SK-N-SH (cell line): ENCODE results near the gene CCDC141. TPM values are rescaled to one million over a fixed set of nuclear protein-coding genes. Genes with fewer than 3 reads are reported as not detected.

Source experiments
- CTCF ChIA-PET: fragments of 300-600, 350-600 bp; formaldehyde crosslinking; extraction: SDS; loops from one replicate; lab custom pipeline; 2021; lab: Yijun Ruan, JAX
- POLR2A ChIA-PET: fragments of 350-600 bp; sonication (Branson Sonifier 250); formaldehyde crosslinking; extraction: SDS; loops from one replicate; lab custom pipeline; 2020; ENCODE audit warnings: antibody characterized with exemption, inconsistent platforms; lab: Yijun Ruan, JAX
- DNase-seq: peaks from one replicate; pipeline ENCODE4 v3.0.0; 2012
- H2AFZ ChIP-seq: fragments of 200-600 bp; sonication (generic); 2 replicates; pipeline ENCODE4 v1.8.1; 2016; ENCODE audit warnings: antibody characterized with exemption, mild to moderate bottlenecking, low read depth
- H3F3A ChIP-seq: fragments of 200-600 bp; sonication (generic); replicated peaks from 2 replicates; pipeline ENCODE3; 2016; ENCODE audit warnings: antibody characterized with exemption, mild to moderate bottlenecking; ENCODE audit not compliant: insufficient read depth
- H3K27ac ChIP-seq, 2 experiments: fragments of 200-500 bp in 1 of 2; fragments of 200-600 bp in 1 of 2; sonication (Bioruptor generic) in 1 of 2; sonication (generic), shearing (Covaris generic) in 1 of 2; 2 replicates each; pipeline versions ENCODE4 v1.5.1 to v1.6.1; 2014 to 2016; ENCODE audit warnings: low read depth in 2 of 2, inconsistent platforms in 1 of 2, low read length in 1 of 2, mild to moderate bottlenecking in 1 of 2, mixed read lengths in 1 of 2
- H3K27me3 ChIP-seq: fragments of 200-600 bp; sonication (generic), shearing (Covaris generic); 2 replicates; pipeline ENCODE4 v1.6.1; 2016; ENCODE audit warnings: mixed run types; ENCODE audit not compliant: insufficient read depth
- H3K36me3 ChIP-seq, 2 experiments: fragments of 200-500 bp in 1 of 2; fragments of 200-600 bp in 1 of 2; sonication (Bioruptor generic) in 1 of 2; sonication (generic) in 1 of 2; replicated peaks in 1 of 2; 2 replicates each; pipeline versions ENCODE3 to v1.5.1; 2014 to 2016; ENCODE audit warnings: low read length in 1 of 2, mild to moderate bottlenecking in 1 of 2; ENCODE audit not compliant: insufficient read depth in 2 of 2, control insufficient read depth in 1 of 2
- H3K4me1 ChIP-seq, 2 experiments: fragments of 200-500 bp in 1 of 2; fragments of 200-600 bp in 1 of 2; sonication (Bioruptor generic) in 1 of 2; sonication (generic), shearing (Covaris generic) in 1 of 2; 2 replicates each; pipeline versions ENCODE4 v1.5.1 to v1.6.1; 2014 to 2016; ENCODE audit warnings: low read depth in 1 of 2, low read length in 1 of 2, mixed run types in 1 of 2; ENCODE audit not compliant: insufficient read depth in 2 of 2, control insufficient read depth in 1 of 2
- H3K4me2 ChIP-seq: fragments of 200-600 bp; sonication (generic), shearing (Covaris generic); 2 replicates; pipeline ENCODE4 v1.6.1; 2017; ENCODE audit warnings: mixed run types
- H3K4me3 ChIP-seq, 2 experiments: fragments of 200-500 bp in 1 of 2; fragments of 200-600 bp in 1 of 2; sonication (Bioruptor generic) in 1 of 2; sonication (generic), shearing (Covaris generic) in 1 of 2; 2 replicates each; pipeline versions ENCODE4 v1.5.1 to v1.8.1; 2014 to 2016; ENCODE audit warnings: low read depth in 2 of 2, inconsistent platforms in 1 of 2, low read length in 1 of 2, mild to moderate bottlenecking in 1 of 2, mixed read lengths in 1 of 2, moderate library complexity in 1 of 2
- H3K79me2 ChIP-seq: fragments of 200-600 bp; sonication (generic); 2 replicates; pipeline ENCODE4 v1.8.1; 2017; ENCODE audit warnings: mild to moderate bottlenecking; ENCODE audit not compliant: insufficient read depth
- H3K9ac ChIP-seq: fragments of 200-600 bp; sonication (generic); 2 replicates; pipeline ENCODE4 v1.6.1; 2017; ENCODE audit warnings: mixed run types
- H3K9me2 ChIP-seq: fragments of 200-600 bp; sonication (generic); 2 replicates; pipeline ENCODE4 v1.6.1; 2017; ENCODE audit warnings: mixed run types
- H3K9me3 ChIP-seq: fragments of 200-600 bp; sonication (generic); 2 replicates; pipeline ENCODE4 v1.6.1; 2017; ENCODE audit warnings: mixed run types, mild to moderate bottlenecking, moderate library complexity
- H4K20me1 ChIP-seq: fragments of 200-600 bp; sonication (generic); 2 replicates; pipeline ENCODE4 v1.6.1; 2017; ENCODE audit warnings: mild to moderate bottlenecking, mixed run types; ENCODE audit not compliant: insufficient read depth
- CHD2 ChIP-seq: fragments of 150-350 bp; IDR thresholded peaks from 2 replicates; pipeline ENCODE4 v1.6.1; 2018; ENCODE audit warnings: low read length; ENCODE audit not compliant: partially characterized antibody
- CTCF ChIP-seq: fragments of 200-600 bp; sonication (generic); IDR thresholded peaks from 2 replicates; pipeline ENCODE4 v1.6.1; 2017; ENCODE audit warnings: antibody characterized with exemption, mild to moderate bottlenecking, moderate library complexity
- EP300 ChIP-seq, 2 experiments: IDR thresholded peaks; 2 replicates each; pipeline versions ENCODE4 v1.4.0 to v1.6.1; 2012; ENCODE audit warnings: borderline replicate concordance in 1 of 2, low read depth in 1 of 2, low read length in 1 of 2
- FOXJ3 ChIP-seq: sonication (generic); formaldehyde crosslinking; IDR thresholded peaks from 2 replicates; pipeline ENCODE4 v1.5.1; 2020; ENCODE audit warnings: mild to moderate bottlenecking, missing genetic modification reagents
- GABPA ChIP-seq: IDR thresholded peaks from 2 replicates; pipeline ENCODE4 v1.4.0; 2012; ENCODE audit warnings: low read depth, mild to moderate bottlenecking
- GATA2 ChIP-seq: sonication (generic); formaldehyde crosslinking; IDR thresholded peaks from 2 replicates; pipeline ENCODE4 v1.5.0; 2020; ENCODE audit warnings: mild to moderate bottlenecking, missing genetic modification reagents
- JUND ChIP-seq: IDR thresholded peaks from 2 replicates; pipeline ENCODE4 v1.4.0; 2012
- NRF1 ChIP-seq: IDR thresholded peaks from 2 replicates; pipeline ENCODE4 v1.6.1; 2012; ENCODE audit warnings: low read depth, mild to moderate bottlenecking, low read length
- RAD21 ChIP-seq: IDR thresholded peaks from 2 replicates; pipeline ENCODE4 v1.6.1; 2012; ENCODE audit warnings: mild to moderate bottlenecking, low read length
- SMC3 ChIP-seq: IDR thresholded peaks from 2 replicates; pipeline ENCODE4 v1.6.1; 2012; ENCODE audit warnings: low read depth, low read length, improper control_type of control experiment
- TAF1 ChIP-seq: IDR thresholded peaks from 2 replicates; pipeline ENCODE4 v1.6.1; 2012; ENCODE audit warnings: low read depth, mild to moderate bottlenecking, low read length, moderate library complexity, borderline replicate concordance
- WGBS: methylation state at CpG from one replicate; pipeline ENCODE4 v1.1.6; 2017; ENCODE audit warnings: low lambda C conversion rate; 5-methylcytosine and 5-hydroxymethylcytosine counted together
- polyA plus RNA-seq, 3 experiments: library from polyadenylated mRNA; depleted of rRNA; stranded (reverse); fragments of >200 nt; gene quantifications; 2 replicates each; pipeline ENCODE4 v1.2.3, GENCODE V29; 2012
- TF ChIP-seq, protein P1 (sequence below): fragments of 150-350 bp; IDR thresholded peaks from 2 replicates; pipeline ENCODE4 v1.6.1; 2016; ENCODE audit warnings: mild to moderate bottlenecking, low read depth, low read length

Gene CCDC141
- polyA plus RNA-seq, 1 of the 3 experiments (the other 2 are of a cell fraction): 0.02 TPM

DNA sequence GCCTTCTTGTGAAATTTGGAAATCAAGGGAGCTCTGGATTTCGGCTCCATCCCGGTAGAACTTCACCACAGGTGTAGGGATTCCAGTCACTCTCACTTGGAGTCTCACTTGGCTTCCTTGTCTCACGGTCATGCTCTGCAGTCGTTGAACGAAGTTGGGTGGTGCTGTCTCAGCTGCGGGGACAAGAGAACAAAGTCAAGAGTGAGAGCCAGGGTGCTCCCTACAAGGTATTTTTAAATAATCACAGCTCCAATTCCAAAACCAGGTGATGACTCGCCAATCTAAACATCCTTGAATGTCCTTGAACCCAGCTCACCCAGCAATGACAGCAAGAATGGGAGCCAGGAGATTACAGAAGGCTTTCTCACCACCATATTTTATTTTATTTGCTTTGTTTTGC is 249.4 kb downstream of the CCDC141 start:
- peaks cover 13% of the 10 kb centered on the region; the same call in 1 of the 2 replicates for H3K9me3 ChIP-seq
- no peaks in the 10 kb centered on the region for H4K20me1 ChIP-seq
- no peaks in the 10 kb centered on the region for H3K27me3 ChIP-seq
- H3K79me2 ChIP-seq: no peaks in the 10 kb centered on the region
- H3K4me3 ChIP-seq: no peak overlapping the region
- H2AFZ ChIP-seq: no peak overlapping the region
- H3K4me2 ChIP-seq: no peak overlapping the region
- H3K9ac ChIP-seq: no peak overlapping the region
- H3K4me1 ChIP-seq: no peaks in the 10 kb centered on the region
- peaks cover 0 to 3% of the 10 kb centered on the region in 2 experiments for H3K36me3 ChIP-seq
- TF ChIP-seq GABPA (no peak), FOXJ3 (CRISPR knock-in tag) (no peak), GATA2 (CRISPR knock-in tag) (no peak)
- TF ChIP-seq, all 33 proteins: peak for 0
- no peaks in the 10 kb centered on the region for H3F3A ChIP-seq
- no peak overlapping the region for H3K27ac ChIP-seq
- CTCF ChIA-PET: interaction anchor here (0.7 to 2.6 kb wide), 4 partner anchors 38 to 192 kb away, joined by 3 to 8 read pairs (median 4); no protein-coding TSS in a partner anchor
- no peaks in the 10 kb centered on the region for H3K9me2 ChIP-seq
- POLR2A ChIA-PET: no interaction called here
- DNase-seq: no peak
- WGBS: 77% methylated on average over 7 of the region's 7 CpGs

DNA sequence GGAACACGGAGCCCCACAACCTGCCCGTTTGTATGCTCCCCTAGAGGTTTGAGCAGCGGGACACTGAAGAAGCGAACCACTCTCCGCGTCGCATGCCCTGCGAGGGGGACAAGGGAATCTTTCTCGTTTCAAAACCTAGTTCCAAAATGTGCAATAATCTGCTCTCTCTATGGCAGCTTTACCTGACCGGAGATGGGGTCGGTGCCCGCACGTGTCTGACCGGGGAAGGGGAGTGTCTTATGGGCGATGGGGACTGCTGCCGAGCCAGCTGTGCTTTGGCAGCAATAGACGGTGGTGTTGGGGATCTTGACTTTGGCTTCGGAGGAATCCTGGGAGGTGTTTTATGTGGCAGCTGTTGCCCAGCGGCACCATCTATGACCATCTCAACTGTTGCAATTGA is 250.6 kb downstream of the CCDC141 start:
- Histone ChIP-seq H3K27me3 (no peaks in the 10 kb centered on the region), H3F3A (no peaks in the 10 kb centered on the region), H3K4me1 (no peaks in the 10 kb centered on the region), H4K20me1 (no peaks in the 10 kb centered on the region), H3K79me2 (no peaks in the 10 kb centered on the region), H3K27ac (no peak overlapping the region), H3K9ac (no peak overlapping the region), H2AFZ (no peak overlapping the region), H3K9me3 (peaks cover 13% of the 10 kb centered on the region; the same call in 1 of the 2 replicates), H3K4me3 (no peak overlapping the region), H3K4me2 (no peak overlapping the region), H3K9me2 (no peaks in the 10 kb centered on the region), H3K36me3 (peaks cover 0 to 3% of the 10 kb centered on the region in 2 experiments)
- 83% methylated on average over 14 of the region's 19 CpGs for WGBS
- no peak for TF ChIP-seq TAF1
- no peak for DNase-seq
- POLR2A ChIA-PET: no interaction called here
- CTCF ChIA-PET: interaction anchor here (2.6 kb wide), 1 partner anchor 92 kb away, joined by 8 read pairs; no protein-coding TSS in a partner anchor

- H3K9me2 ChIP-seq: no peaks in the 10 kb centered on the region
- no peaks in the 10 kb centered on the region for H4K20me1 ChIP-seq
- H3K79me2 ChIP-seq: no peaks in the 10 kb centered on the region
- H3K36me3 ChIP-seq: peaks cover 0 to 3% of the 10 kb centered on the region in 2 experiments
- peaks cover 13% of the 10 kb centered on the region; the same call in 1 of the 2 replicates for H3K9me3 ChIP-seq
- 86% methylated on average over 2 of the region's 2 CpGs for WGBS
- TF ChIP-seq CHD2: no peak
- TF ChIP-seq SMC3: peak; percentile 61
- TF ChIP-seq CTCF: peak; percentile 85
- TF ChIP-seq RAD21: peak; percentile 81
- no peak for TF ChIP-seq NRF1
- TF ChIP-seq EP300 (IDR thresholded peaks at IDR 0.05; ENCODE audit: borderline replicate concordance in 1 of 2, low read depth in 1 of 2, low read length in 1 of 2): no peak
- no peak for TF ChIP-seq FOXJ3 (CRISPR knock-in tag)
- TF ChIP-seq, protein P1, sequence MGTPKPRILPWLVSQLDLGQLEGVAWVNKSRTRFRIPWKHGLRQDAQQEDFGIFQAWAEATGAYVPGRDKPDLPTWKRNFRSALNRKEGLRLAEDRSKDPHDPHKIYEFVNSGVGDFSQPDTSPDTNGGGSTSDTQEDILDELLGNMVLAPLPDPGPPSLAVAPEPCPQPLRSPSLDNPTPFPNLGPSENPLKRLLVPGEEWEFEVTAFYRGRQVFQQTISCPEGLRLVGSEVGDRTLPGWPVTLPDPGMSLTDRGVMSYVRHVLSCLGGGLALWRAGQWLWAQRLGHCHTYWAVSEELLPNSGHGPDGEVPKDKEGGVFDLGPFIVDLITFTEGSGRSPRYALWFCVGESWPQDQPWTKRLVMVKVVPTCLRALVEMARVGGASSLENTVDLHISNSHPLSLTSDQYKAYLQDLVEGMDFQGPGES: no peak
- TF ChIP-seq JUND: no peak
- ChIA-PET POLR2A (no interaction called here), CTCF (interaction anchor here (0.6 to 5.4 kb wide), 31 partner anchors 9 to 972 kb away, joined by 3 to 96 read pairs (median 4); no protein-coding TSS in a partner anchor)
- no peaks in the 10 kb centered on the region for H3K4me1 ChIP-seq
- H2AFZ ChIP-seq: no peak overlapping the region
- no peaks in the 10 kb centered on the region for H3K27me3 ChIP-seq
- H3K4me2 ChIP-seq: no peak overlapping the region
- H3K4me3 ChIP-seq: no peak overlapping the region
- no peak overlapping the region for H3K27ac ChIP-seq
- DNase-seq: peak; percentile 32
- H3F3A ChIP-seq: no peaks in the 10 kb centered on the region
- no peak overlapping the region for H3K9ac ChIP-seq
Measured at GRCh38 chr2:178796079-178796677, 253.8 kb downstream of the CCDC141 start.
